ENCODE measurements around the gene KSR1.

DNA sequence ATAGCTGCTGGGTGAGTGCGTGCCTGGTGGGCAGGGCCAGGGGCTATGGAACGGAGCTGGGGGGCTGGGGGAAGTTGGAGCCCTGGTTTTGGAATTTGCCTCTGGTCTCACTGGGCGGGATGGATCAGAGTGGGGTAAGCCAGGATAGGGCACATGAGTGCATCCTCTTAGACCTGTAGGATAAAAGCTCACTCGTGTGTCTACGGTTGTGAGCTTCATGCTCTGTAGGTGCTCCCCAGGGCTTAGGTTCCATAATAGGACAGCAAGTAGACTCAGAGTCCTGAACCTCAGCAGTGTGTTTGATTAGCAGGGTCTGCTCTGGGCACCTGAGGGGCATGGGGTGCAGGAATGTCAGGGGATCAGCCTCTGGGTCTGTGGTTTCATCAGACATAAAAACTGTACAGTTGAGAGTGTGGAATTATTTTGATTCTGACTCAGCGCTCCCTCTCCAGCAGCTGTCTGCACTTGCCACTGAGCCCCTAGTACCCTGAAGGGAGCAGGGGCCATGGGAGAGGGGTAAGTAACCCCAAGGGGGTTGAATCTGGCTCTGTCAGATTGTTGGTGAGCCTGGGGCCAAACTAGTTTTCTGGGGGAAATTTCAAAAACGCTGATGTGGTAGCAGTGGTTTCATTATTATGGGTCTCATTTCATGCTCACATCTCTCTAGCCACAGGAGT is 90.5 kb downstream of the KSR1 start:
- TF ChIP-seq, protein P1, sequence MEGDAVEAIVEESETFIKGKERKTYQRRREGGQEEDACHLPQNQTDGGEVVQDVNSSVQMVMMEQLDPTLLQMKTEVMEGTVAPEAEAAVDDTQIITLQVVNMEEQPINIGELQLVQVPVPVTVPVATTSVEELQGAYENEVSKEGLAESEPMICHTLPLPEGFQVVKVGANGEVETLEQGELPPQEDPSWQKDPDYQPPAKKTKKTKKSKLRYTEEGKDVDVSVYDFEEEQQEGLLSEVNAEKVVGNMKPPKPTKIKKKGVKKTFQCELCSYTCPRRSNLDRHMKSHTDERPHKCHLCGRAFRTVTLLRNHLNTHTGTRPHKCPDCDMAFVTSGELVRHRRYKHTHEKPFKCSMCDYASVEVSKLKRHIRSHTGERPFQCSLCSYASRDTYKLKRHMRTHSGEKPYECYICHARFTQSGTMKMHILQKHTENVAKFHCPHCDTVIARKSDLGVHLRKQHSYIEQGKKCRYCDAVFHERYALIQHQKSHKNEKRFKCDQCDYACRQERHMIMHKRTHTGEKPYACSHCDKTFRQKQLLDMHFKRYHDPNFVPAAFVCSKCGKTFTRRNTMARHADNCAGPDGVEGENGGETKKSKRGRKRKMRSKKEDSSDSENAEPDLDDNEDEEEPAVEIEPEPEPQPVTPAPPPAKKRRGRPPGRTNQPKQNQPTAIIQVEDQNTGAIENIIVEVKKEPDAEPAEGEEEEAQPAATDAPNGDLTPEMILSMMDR (IDR thresholded peaks at IDR 0.05) = no peak
- no peak for TF ChIP-seq ZFX (IDR thresholded peaks at IDR 0.05; ENCODE audit: borderline replicate concordance)

Data from 22Rv1 (cell line).